Epithelial cell of proximal tubule (primary cell): ENCODE measurements around the gene DENND4A. TPM values are rescaled to one million over a fixed set of nuclear protein-coding genes. Genes with fewer than 3 reads are reported as not detected.

Source experiments
- DNase-seq: peaks from one replicate; pipeline ENCODE4 v3.0.0-alpha.2; 2011; ENCODE audit warnings: low read depth
- H3K4me3 ChIP-seq: 2 replicates; pipeline ENCODE4 v1.5.1; 2011; ENCODE audit warnings: low read depth, mild to moderate bottlenecking, low read length
- total RNA-seq: library from RNA; depleted of rRNA; stranded (reverse); fragments of >200 nt; gene quantifications from 2 replicates; pipeline ENCODE4 v1.2.3, GENCODE V29; 2015
- TF ChIP-seq, protein P1 (sequence below): conservative IDR thresholded peaks from 2 replicates; pipeline ENCODE4 v1.5.1; 2012; ENCODE audit warnings: low read depth, mild to moderate bottlenecking, low read length

Gene DENND4A
- total RNA-seq, 1 donor from 2014 or later, result 5.2 TPM

DNA sequence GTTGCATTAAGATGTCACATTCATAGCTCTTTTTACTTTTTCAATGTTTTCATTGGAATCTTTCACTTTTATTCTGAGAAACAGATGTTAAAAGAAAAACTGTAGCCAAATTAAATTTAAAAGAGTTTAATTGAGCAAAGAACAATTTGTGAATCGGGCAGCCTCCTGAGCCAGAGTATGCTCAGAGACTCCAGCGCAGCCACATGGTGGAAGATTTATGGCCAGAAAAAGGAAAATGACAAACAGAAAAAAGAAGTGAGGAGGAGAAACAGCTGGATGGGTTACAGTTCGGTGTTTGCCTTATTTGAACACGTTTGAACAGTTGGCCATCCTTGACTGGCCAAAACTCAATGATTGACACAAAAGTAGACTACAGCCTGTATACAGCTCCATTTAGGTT is 43.4 kb upstream of the DENND4A start:
- no peak for DNase-seq
- H3K4me3 ChIP-seq, result no peak overlapping the region
- TF ChIP-seq, protein P1, sequence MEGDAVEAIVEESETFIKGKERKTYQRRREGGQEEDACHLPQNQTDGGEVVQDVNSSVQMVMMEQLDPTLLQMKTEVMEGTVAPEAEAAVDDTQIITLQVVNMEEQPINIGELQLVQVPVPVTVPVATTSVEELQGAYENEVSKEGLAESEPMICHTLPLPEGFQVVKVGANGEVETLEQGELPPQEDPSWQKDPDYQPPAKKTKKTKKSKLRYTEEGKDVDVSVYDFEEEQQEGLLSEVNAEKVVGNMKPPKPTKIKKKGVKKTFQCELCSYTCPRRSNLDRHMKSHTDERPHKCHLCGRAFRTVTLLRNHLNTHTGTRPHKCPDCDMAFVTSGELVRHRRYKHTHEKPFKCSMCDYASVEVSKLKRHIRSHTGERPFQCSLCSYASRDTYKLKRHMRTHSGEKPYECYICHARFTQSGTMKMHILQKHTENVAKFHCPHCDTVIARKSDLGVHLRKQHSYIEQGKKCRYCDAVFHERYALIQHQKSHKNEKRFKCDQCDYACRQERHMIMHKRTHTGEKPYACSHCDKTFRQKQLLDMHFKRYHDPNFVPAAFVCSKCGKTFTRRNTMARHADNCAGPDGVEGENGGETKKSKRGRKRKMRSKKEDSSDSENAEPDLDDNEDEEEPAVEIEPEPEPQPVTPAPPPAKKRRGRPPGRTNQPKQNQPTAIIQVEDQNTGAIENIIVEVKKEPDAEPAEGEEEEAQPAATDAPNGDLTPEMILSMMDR, result no peak

DNA sequence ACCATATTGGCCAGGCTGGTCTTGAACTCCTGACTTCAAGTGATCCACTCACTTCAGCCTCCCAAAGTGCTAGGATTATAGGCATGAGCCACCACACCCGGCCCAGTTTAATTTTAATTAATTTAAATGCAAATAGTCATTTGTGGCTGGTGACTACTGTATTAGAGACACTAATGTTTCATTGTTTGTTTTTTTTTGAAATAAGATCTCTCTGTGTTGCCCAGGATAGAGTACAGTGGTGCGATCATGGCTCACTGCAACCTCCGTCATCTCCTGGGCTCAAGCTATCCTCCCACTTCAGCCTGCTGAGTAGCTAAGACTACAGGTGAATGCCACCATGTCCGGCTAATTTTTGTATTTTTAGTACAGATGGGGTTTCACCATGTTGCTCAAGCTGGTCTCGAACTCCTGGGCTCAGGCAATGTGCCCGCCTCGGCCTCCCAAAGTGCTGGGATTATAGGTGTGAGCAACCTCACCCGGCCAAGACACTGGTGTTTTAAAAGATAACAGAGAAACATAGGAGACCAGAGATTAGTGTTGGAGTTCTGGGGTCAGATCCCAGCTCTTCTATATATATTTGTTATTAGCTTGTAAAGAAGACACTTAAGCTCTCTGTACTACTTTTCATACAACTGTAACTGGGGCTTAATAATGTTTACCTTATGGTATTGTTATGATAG is 42.6 kb upstream of the DENND4A start:
- H3K4me3 ChIP-seq, result no peak overlapping the region
- TF ChIP-seq, protein P1, result no peak
- DNase-seq, result no peak

DNA sequence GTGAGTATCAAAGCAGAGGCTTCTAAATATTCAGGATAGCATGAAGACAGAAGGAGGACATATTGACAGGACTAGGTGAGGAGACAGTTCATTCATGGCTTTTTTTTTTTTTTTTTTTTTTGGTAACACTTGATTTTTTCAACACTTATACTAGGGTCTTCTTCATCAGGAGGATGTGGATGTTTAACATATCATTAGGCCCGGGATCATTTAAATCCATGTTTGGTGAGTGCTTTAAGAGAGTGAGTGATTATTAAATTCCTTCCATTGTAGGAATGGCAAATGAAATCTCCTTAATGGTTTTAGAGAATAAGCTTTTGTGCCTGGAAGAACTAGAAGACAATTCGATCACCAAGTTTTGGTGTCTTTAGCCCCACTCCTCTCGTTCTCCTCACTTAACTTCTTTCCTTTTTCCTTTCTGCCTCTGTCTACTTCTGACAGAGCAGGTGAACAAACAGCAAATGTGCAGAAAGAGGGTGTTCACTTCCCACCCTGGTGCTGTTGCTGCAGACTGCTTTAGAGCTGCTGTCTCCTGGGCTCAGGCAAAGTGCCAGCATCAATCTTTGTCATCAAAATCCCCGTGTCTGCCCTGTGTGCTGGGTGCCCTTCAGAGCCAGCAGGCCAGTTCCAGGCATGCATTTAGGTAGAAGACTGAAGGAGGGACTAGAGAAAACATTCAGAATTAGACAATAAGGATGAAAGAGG is 41.6 kb upstream of the DENND4A start:
- no peak for DNase-seq
- TF ChIP-seq, protein P1, result no peak
- H3K4me3 ChIP-seq, result no peak overlapping the region

DNA sequence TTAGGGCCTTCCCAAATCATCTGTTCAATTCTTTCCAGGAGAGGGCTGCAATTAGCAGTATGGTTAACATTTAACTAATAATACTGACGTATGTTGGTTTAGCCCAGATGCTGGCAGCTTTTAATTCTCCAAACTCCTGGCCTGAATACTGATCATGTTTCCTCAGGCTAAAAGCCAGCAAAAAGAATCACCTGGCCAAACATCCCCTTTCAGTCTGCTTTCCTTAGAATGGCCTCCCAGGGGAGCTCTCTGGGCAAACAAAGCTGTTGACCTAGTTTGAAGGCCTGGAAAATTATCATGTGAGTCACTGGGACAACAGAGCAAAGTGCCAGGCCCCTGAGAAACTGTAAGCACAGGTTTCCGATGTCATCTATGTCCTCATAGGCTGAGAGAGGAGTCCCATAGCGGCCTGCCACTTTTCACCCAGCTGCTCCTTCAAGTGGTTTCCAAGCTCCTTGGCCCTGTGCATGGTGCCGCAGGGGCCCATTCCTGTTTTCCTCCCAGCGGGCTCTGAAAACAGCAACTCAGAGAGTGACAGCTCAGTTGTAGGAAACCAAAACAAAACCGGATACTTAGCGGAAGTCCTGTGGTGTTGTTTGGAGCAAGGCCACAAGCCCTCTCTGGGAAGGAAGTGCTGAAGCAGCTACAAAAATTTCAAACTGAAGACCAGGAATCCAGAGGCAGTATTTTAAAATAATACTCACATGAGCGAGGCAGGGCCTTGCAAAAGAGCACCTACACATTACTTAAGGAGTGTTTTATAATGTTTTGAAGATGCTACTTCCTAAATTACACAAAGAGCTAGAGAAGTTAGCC is 40.7 kb upstream of the DENND4A start:
- H3K4me3 ChIP-seq, result peak overlapping the region; percentile 34
- TF ChIP-seq, protein P1, result peak; percentile 51
- DNase-seq, result peak; percentile 95

DNA sequence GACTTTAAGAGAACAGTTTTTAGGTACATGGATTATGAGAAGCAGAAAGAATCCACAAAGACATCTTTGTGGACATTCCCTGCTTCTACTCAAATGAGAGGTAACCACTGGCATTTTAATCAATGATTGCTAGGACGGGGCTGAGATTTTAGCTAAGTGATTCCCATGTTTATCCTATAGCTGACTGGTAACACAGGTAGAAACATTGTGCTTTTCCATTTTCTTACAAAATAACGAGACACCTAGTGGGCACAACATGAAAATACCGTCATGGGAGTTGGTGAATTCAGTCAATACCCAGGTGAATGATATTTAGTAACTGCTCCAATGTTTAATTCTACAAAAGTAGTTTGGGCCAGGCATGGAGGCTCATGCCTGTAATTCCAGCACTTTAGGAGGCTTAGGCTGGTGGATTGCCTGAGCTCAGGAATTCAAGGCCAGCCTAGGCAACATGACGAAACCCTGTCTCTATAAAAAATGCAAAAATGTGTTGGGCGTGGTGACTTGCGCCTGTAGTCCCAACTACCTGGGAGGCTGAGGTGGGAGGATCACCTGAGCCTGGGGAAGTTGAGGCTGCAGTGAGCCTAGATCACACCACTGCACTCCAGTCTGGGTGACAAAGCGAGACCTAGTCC is 37.2 kb upstream of the DENND4A start:
- DNase-seq, result no peak
- no peak overlapping the region for H3K4me3 ChIP-seq
- TF ChIP-seq, protein P1, result peak; percentile 61

DNA sequence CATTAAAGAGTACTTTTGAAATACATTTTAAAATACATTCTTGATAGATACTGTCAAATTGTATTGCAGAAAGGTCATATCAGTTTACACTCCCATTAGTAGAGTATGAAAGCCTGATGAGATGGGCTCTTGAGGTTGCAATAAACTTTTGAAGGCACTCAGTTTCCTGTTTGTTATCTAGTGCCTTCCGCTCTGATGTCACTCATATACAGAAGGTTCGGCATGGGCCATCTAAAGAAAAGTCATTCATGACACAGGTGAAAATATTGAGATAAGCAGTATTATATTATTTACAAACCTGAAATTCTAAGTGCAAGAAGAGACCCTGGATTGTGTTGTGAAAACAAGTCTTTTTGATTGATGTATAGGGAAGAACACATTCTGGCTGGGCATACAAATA is 36.5 kb upstream of the DENND4A start:
- no peak overlapping the region for H3K4me3 ChIP-seq
- DNase-seq, result no peak
- TF ChIP-seq, protein P1, result no peak
